ENCODE measurements around the gene NUDT5. TPM values are rescaled to one million over a fixed set of nuclear protein-coding genes. Genes with fewer than 3 reads are reported as not detected.

NUDT5 gene
- total RNA-seq, 1 experiment from 2014 or later = 72.3 TPM

DNA sequence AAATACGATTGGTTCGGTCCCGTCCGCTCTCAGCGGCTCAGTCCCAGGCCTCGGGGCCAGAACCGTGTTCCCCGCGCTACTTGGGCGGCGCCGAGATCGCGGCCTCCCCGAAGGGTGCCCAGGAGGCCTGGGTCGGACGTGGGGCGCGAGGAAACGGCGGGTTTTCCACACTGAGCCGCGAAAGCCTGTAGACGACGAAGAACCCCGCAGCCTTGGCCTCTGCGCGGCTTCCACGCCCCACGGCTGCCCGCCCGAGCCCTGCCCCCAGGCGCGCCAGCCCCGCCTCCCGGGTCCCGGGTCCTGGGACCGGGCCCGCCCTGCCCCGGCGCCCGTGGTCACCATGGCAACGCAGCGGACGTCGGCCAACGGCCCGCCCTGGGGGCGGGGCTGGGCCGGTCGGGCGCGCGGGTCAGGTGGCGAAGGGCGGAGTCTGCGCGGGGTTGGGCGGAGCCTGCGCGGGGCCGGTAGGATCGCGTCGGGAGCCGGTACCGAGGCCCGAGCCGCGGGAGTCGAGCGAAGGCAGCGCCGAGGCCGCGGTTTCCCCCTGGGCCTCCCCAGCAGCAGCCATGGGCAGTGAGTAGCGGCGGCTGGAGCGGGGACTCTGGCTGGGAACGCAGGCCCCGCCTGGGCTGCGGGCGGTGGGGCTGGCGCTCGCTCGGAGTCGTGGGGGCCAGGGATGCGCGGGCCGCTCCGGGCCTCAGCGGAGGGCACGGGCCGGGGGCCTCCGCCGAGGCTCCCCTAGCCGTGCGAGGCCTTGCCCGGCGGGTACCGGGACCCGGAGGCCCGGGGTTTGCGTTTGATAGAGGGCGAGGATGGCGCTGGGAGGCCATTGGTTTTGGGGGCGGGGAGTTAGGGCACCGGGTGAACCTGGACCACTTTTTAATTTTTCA, 66.2 kb downstream of the NUDT5 start, which contains the start of gene SEC61A2:
Gene SEC61A2 (plus strand): TSS at position 456 of the 890 bp plus-strand sequence. CDS start 111 bp downstream, at position 567.
- DNase-seq (ENCODE audit: low read depth in 1 of 2, low spot score in 2 of 2) = peak; percentile 80 to 96
- Histone ChIP-seq H3K4me3 (peak within 1 kb of the TSS; percentile 93), H3K36me3 (peaks cover 20% of the 10 kb centered on the region), H3K4me1 (replicated peaks) (peaks cover 3% of the 10 kb centered on the region; the same call in 1 of the 2 replicates), H3K9me3 (replicated peaks) (no peaks in the 10 kb centered on the region), H3K27me3 (replicated peaks) (no peaks in the 10 kb centered on the region), H3K27ac (peak within 1 kb of the TSS; percentile 78)

DNA sequence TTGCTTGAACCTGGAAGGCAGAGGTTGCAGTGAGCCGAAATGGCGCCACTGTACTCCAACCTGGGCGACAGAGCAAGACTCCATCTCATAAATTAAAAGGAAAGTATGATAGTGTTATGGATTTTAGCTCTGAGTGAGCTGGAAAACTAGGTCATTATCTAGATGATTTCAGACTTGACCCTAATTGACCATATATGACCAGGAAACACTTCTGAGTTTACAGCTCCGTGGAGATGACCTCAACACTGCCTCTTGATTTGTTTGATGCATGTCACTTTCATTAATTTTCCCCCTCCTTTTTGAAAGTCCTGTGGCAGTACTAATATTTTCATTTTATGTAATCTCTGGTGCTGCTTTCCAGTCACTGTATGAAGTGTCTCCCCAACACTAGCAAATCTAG, 74.0 kb downstream of the NUDT5 start:
- Histone ChIP-seq H3K9me3 (replicated peaks) (no peaks in the 10 kb centered on the region), H3K27ac (no peak overlapping the region), H3K27me3 (replicated peaks) (no peaks in the 10 kb centered on the region), H3K36me3 (peaks cover 34% of the 10 kb centered on the region), H3K4me3 (no peak overlapping the region), H3K4me1 (replicated peaks) (no peaks in the 10 kb centered on the region)
- DNase-seq (ENCODE audit: low read depth in 1 of 2, low spot score in 2 of 2) = no peak

Other genes starting within 250 kb of the NUDT5 start
- 13.8 and 18.6 TPM in 2 replicates for gene UPF2, start 153.1 kb downstream of the NUDT5 start, total RNA-seq (2014; rRNA removed; shearing (Covaris generic))
- gene DHTKD1, start 126.9 kb downstream of the NUDT5 start, total RNA-seq (2014; rRNA removed; shearing (Covaris generic)) = 12.5 and 19.0 TPM in 2 replicates
- gene SEC61A2, start 66.2 kb downstream of the NUDT5 start, total RNA-seq (2014; rRNA removed; shearing (Covaris generic)) = 4.4 and 7.7 TPM in 2 replicates
- 82.8 and 125 TPM in 2 replicates for gene CDC123, start 297 bp upstream of the NUDT5 start, total RNA-seq (2014; rRNA removed; shearing (Covaris generic))
- gene CAMK1D, start 153.7 kb upstream of the NUDT5 start, total RNA-seq (2014; rRNA removed; shearing (Covaris generic)) = 3.8 and 3.9 TPM in 2 replicates